Gastroesophageal sphincter (tissue), 3 donors: Measurements from ENCODE around the gene LOXHD1.

Experiments used
- POLR2A ChIP-seq, 2 donors: fragments of 450-650 bp; IDR thresholded peaks; one replicate each; pipeline ENCODE4 v1.6.1; 2017; ENCODE audit warnings: antibody characterized with exemption in 2 of 2, mild to moderate bottlenecking in 2 of 2, moderate library complexity in 1 of 2
- TF ChIP-seq, protein P1 (sequence below), 4 experiments: fragments of 200-600 bp in 2 of 4; fragments of 450-650 bp in 2 of 4; sonication (generic) in 1 of 4; IDR thresholded peaks; one replicate each; pipeline ENCODE4 v1.5.1; 2017 to 2019; ENCODE audit warnings: antibody characterized with exemption in 4 of 4, mild to moderate bottlenecking in 2 of 4, moderate library complexity in 2 of 4

- TF ChIP-seq, protein P1, sequence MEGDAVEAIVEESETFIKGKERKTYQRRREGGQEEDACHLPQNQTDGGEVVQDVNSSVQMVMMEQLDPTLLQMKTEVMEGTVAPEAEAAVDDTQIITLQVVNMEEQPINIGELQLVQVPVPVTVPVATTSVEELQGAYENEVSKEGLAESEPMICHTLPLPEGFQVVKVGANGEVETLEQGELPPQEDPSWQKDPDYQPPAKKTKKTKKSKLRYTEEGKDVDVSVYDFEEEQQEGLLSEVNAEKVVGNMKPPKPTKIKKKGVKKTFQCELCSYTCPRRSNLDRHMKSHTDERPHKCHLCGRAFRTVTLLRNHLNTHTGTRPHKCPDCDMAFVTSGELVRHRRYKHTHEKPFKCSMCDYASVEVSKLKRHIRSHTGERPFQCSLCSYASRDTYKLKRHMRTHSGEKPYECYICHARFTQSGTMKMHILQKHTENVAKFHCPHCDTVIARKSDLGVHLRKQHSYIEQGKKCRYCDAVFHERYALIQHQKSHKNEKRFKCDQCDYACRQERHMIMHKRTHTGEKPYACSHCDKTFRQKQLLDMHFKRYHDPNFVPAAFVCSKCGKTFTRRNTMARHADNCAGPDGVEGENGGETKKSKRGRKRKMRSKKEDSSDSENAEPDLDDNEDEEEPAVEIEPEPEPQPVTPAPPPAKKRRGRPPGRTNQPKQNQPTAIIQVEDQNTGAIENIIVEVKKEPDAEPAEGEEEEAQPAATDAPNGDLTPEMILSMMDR (IDR thresholded peaks at IDR 0.05), result no peak
- no peak for TF ChIP-seq POLR2A (IDR thresholded peaks at IDR 0.05)
These were observed 86.9 kb downstream of the LOXHD1 start for GRCh38 chr18:46570134-46570533.
